A673 (cell line): ENCODE results near the gene SNRPD1.
"Not testable (repeated sequence)": the region's sequence is repeated elsewhere in the genome, so short reads cannot be mapped to it uniquely, and the experiment has no call there.

ENCODE experiments used
- EZH2 ChIP-seq: fragments of 200-600 bp; sonication (generic); IDR thresholded peaks from 2 replicates; pipeline ENCODE4 v1.6.1; 2017; ENCODE audit warnings: borderline replicate concordance, low read depth, mild to moderate bottlenecking, mixed read lengths, antibody characterized with exemption, low read length; ENCODE audit not compliant: poor library complexity, severe bottlenecking
- TF ChIP-seq, protein P1 (sequence below): fragments of 300-800, 200-600 bp; sonication (generic); conservative IDR thresholded peaks from 2 replicates; pipeline ENCODE4 v1.5.1; 2017; ENCODE audit warnings: low read depth, mild to moderate bottlenecking, antibody characterized with exemption, low read length, moderate library complexity, mixed read lengths

DNA sequence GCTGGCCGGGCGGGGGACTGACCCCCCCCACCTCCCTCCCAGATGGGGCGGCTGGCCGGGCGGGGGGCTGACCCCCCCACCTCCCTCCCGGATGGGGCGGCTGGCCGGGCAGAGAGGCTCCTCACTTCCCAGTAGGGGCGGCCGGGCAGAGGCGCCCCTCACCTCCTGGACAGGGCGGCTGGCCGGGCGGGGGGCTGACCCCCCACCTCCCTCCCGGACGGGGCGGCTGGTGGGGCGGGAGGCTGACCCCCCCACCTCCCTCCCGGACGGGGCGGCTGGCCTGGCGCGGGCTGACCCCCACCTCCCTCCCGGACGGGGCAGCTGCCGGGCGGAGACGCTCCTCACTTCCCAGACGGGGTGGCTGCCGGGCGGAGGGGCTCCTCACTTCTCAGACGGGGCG is 19.8 kb upstream of the SNRPD1 start:
- TF ChIP-seq, protein P1, sequence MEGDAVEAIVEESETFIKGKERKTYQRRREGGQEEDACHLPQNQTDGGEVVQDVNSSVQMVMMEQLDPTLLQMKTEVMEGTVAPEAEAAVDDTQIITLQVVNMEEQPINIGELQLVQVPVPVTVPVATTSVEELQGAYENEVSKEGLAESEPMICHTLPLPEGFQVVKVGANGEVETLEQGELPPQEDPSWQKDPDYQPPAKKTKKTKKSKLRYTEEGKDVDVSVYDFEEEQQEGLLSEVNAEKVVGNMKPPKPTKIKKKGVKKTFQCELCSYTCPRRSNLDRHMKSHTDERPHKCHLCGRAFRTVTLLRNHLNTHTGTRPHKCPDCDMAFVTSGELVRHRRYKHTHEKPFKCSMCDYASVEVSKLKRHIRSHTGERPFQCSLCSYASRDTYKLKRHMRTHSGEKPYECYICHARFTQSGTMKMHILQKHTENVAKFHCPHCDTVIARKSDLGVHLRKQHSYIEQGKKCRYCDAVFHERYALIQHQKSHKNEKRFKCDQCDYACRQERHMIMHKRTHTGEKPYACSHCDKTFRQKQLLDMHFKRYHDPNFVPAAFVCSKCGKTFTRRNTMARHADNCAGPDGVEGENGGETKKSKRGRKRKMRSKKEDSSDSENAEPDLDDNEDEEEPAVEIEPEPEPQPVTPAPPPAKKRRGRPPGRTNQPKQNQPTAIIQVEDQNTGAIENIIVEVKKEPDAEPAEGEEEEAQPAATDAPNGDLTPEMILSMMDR, result not testable (repeated sequence)
- not testable (repeated sequence) for TF ChIP-seq EZH2
